Measurements from ENCODE around the gene CNIH2. TPM values are rescaled to one million over a fixed set of nuclear protein-coding genes. Genes with fewer than 3 reads are reported as not detected.

The CNIH2 gene
- total RNA-seq, 3 donors from 2014 or later, result 1.0 to 1.9 (median 1.3) TPM

- TF ChIP-seq CTCF (IDR thresholded peaks at IDR 0.05), result no peak
- Histone ChIP-seq H3K4me1 (ENCODE audit: low read depth) (peaks cover 12% of the 10 kb centered on the region), H3K9me3 (no peaks in the 10 kb centered on the region), H3K4me3 (no peak overlapping the region), H3K36me3 (ENCODE audit: low read depth) (no peaks in the 10 kb centered on the region)
- intact Hi-C loops (cut with DNase I, micrococcal nuclease), result loop anchor here in 1 of 2 donors (10.0 kb wide), 1 partner anchor 71 kb away; no protein-coding TSS in a partner anchor
- ATAC-seq (no peak), DNase-seq (no peak)
Measured at GRCh38 chr11:66313321-66314185, 35.6 kb downstream of the CNIH2 start.

- no peaks in the 10 kb centered on the region for H3K36me3 ChIP-seq (ENCODE audit: low read depth)
- no peak overlapping the region for H3K4me3 ChIP-seq
- H3K9me3 ChIP-seq, result no peaks in the 10 kb centered on the region
- intact Hi-C loops (cut with DNase I, micrococcal nuclease), result loop anchor here in 1 of 2 donors (10.0 kb wide), 1 partner anchor 71 kb away; no protein-coding TSS in a partner anchor
- ATAC-seq (no peak), DNase-seq (no peak)
- peaks cover 12% of the 10 kb centered on the region for H3K4me1 ChIP-seq (ENCODE audit: low read depth)
- TF ChIP-seq CTCF (IDR thresholded peaks at IDR 0.05), result no peak
Measured at GRCh38 chr11:66314186-66314501, 36.2 kb downstream of the CNIH2 start.

GRCh38 chr11:66314561-66315497, 36.9 kb downstream of the CNIH2 start:
- no peak for ATAC-seq
- no peak for DNase-seq
- H3K4me3 ChIP-seq, result no peak overlapping the region
- no peaks in the 10 kb centered on the region for H3K36me3 ChIP-seq (ENCODE audit: low read depth)
- no peaks in the 10 kb centered on the region for H3K9me3 ChIP-seq
- peaks cover 12% of the 10 kb centered on the region for H3K4me1 ChIP-seq (ENCODE audit: low read depth)
- TF ChIP-seq CTCF (IDR thresholded peaks at IDR 0.05), result no peak
- intact Hi-C loops (cut with DNase I, micrococcal nuclease), result loop anchor here in 1 of 2 donors (10.0 kb wide), 1 partner anchor 70 kb away; no protein-coding TSS in a partner anchor

GRCh38 chr11:66315498-66315885, 37.5 kb downstream of the CNIH2 start:
- Histone ChIP-seq H3K9me3 (no peaks in the 10 kb centered on the region), H3K36me3 (ENCODE audit: low read depth) (no peaks in the 10 kb centered on the region), H3K4me1 (ENCODE audit: low read depth) (peaks cover 12% of the 10 kb centered on the region), H3K4me3 (no peak overlapping the region)
- intact Hi-C loops (cut with DNase I, micrococcal nuclease), result loop anchor here in 1 of 2 donors (10.0 kb wide), 1 partner anchor 69 kb away; no protein-coding TSS in a partner anchor
- no peak for ATAC-seq
- no peak for TF ChIP-seq CTCF (IDR thresholded peaks at IDR 0.05)
- no peak for DNase-seq

- Histone ChIP-seq H3K9me3 (no peaks in the 10 kb centered on the region), H3K36me3 (ENCODE audit: low read depth) (no peaks in the 10 kb centered on the region), H3K4me1 (ENCODE audit: low read depth) (peaks cover 12% of the 10 kb centered on the region), H3K4me3 (no peak overlapping the region)
- intact Hi-C loops (cut with DNase I, micrococcal nuclease), result loop anchor here in 1 of 2 donors (10.0 kb wide), 1 partner anchor 69 kb away; no protein-coding TSS in a partner anchor
- DNase-seq (no peak), ATAC-seq (no peak)
- TF ChIP-seq CTCF (IDR thresholded peaks at IDR 0.05), result no peak
Measured at GRCh38 chr11:66315921-66316811, 38.2 kb downstream of the CNIH2 start.

Measured in mucosa of descending colon (tissue), 3 donors.